Measurements from ENCODE around the gene CBR3. TPM values are rescaled to one million over a fixed set of nuclear protein-coding genes. Genes with fewer than 3 reads are reported as not detected.

The CBR3 gene
- total RNA-seq, 1 experiment from 2014 or later: 1.6 TPM

- no TSS peak for BruUV-seq (replicated peaks)
- POLR2A ChIA-PET: interaction anchor here (0.7 kb wide), 1 partner anchor 57 kb away, joined by 12 read pairs; no protein-coding TSS in a partner anchor
- CTCF ChIA-PET: interaction anchor here (0.6 to 0.8 kb wide), 2 partner anchors 30 to 54 kb away, joined by 4 read pairs; no protein-coding TSS in a partner anchor
- peak overlapping the region; percentile 69; the same call in 1 of the 2 replicates for H3K27ac ChIP-seq (ENCODE audit: low read length)
- in situ Hi-C loops (cut with HindIII; ENCODE audit: low pct_unique_long_range_greater_than_20kb, low sequenced_read_pairs) (no loop called here), intact Hi-C loops (cut with micrococcal nuclease; ENCODE audit: unreplicated experiment) (no loop called here)
- ATAC-seq: peak; percentile 66; the same call in 1 of the 2 replicates
- H3K4me3 ChIP-seq (ENCODE audit: low read depth in 2 of 2, low read length in 2 of 2): peak overlapping the region; percentile 49 to 73
- TF ChIP-seq SIN3A (IDR thresholded peaks at IDR 0.05; ENCODE audit: borderline replicate concordance, insufficient read depth, low read depth, low read length): no peak
- no peak for TF ChIP-seq TCF7L2 (IDR thresholded peaks at IDR 0.05; ENCODE audit: low read depth, low read length)
- TF ChIP-seq, protein P1, sequence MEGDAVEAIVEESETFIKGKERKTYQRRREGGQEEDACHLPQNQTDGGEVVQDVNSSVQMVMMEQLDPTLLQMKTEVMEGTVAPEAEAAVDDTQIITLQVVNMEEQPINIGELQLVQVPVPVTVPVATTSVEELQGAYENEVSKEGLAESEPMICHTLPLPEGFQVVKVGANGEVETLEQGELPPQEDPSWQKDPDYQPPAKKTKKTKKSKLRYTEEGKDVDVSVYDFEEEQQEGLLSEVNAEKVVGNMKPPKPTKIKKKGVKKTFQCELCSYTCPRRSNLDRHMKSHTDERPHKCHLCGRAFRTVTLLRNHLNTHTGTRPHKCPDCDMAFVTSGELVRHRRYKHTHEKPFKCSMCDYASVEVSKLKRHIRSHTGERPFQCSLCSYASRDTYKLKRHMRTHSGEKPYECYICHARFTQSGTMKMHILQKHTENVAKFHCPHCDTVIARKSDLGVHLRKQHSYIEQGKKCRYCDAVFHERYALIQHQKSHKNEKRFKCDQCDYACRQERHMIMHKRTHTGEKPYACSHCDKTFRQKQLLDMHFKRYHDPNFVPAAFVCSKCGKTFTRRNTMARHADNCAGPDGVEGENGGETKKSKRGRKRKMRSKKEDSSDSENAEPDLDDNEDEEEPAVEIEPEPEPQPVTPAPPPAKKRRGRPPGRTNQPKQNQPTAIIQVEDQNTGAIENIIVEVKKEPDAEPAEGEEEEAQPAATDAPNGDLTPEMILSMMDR (IDR thresholded peaks at IDR 0.05): no peak
- TF ChIP-seq POLR2AphosphoS5 (IDR thresholded peaks at IDR 0.05; ENCODE audit: low read depth, low read length): no peak
- no peak for TF ChIP-seq REST (IDR thresholded peaks at IDR 0.05; ENCODE audit: insufficient read depth in 1 of 2, low read depth in 2 of 2, low read length in 1 of 2)
- H3K27me3 ChIP-seq (ENCODE audit: control insufficient read depth, insufficient read depth, low read length): no peaks in the 10 kb centered on the region
- no peaks in the 10 kb centered on the region for H3K9me3 ChIP-seq (ENCODE audit: control insufficient read depth, insufficient read depth, low read depth, low read length)
- DNase-seq (ENCODE audit: low read depth, low spot score): no peak
- no peaks in the 10 kb centered on the region for H3K36me3 ChIP-seq (ENCODE audit: control insufficient read depth, insufficient read depth, low read length)
- peaks cover 3% of the 10 kb centered on the region for H3K4me1 ChIP-seq (ENCODE audit: control insufficient read depth, insufficient read depth, low read length)
Measured at GRCh38 chr21:36113647-36114428, 21.0 kb upstream of the CBR3 start.

DNA sequence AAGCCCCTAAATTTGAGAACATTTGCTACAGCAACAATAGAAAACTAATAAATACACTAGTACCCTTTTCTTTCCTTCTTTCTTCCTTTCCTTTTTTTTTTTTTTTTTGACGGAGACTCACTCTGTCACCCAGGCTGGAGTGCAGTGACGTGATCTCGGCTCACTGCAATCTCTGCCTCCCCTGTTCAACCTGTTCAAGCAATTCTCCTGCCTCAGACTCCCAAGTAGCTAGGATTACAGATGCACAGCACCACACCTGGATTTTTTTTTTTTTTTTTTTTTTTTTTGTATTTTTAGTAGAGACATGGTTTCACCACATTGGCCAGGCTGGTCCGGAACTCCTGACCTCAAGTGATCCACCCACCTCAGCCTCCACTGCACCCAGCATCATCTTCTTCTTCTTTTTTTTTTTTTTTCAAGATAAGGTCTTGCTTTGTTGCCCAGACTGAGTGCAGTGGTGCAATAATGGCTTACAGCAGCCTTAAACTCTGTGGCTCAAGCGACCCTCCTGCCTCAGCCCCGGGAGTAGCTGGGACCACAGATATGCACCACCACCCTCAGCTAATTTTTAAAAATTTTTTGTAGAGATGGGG lies 19.6 kb upstream of the CBR3 start:
- H3K27me3 ChIP-seq (ENCODE audit: control insufficient read depth, insufficient read depth, low read length): no peaks in the 10 kb centered on the region
- TF ChIP-seq TCF7L2 (IDR thresholded peaks at IDR 0.05; ENCODE audit: low read depth, low read length): no peak
- TF ChIP-seq REST (IDR thresholded peaks at IDR 0.05; ENCODE audit: insufficient read depth in 1 of 2, low read depth in 2 of 2, low read length in 1 of 2): no peak
- TF ChIP-seq POLR2AphosphoS5 (IDR thresholded peaks at IDR 0.05; ENCODE audit: low read depth, low read length): no peak
- TF ChIP-seq SIN3A (IDR thresholded peaks at IDR 0.05; ENCODE audit: borderline replicate concordance, insufficient read depth, low read depth, low read length): no peak
- TF ChIP-seq, protein P1 (IDR thresholded peaks at IDR 0.05): no peak
- POLR2A ChIA-PET: no interaction called here
- ATAC-seq (no peak), DNase-seq (ENCODE audit: low read depth, low spot score) (no peak)
- intact Hi-C loops (cut with micrococcal nuclease; ENCODE audit: unreplicated experiment): no loop called here
- BruUV-seq (replicated peaks): no TSS peak
- no peaks in the 10 kb centered on the region for H3K36me3 ChIP-seq (ENCODE audit: control insufficient read depth, insufficient read depth, low read length)
- no peak overlapping the region for H3K27ac ChIP-seq (ENCODE audit: low read length)
- CTCF ChIA-PET: no interaction called here
- H3K9me3 ChIP-seq (ENCODE audit: control insufficient read depth, insufficient read depth, low read depth, low read length): no peaks in the 10 kb centered on the region
- in situ Hi-C loops (cut with HindIII; ENCODE audit: low pct_unique_long_range_greater_than_20kb, low sequenced_read_pairs): no loop called here
- peaks cover 3% of the 10 kb centered on the region for H3K4me1 ChIP-seq (ENCODE audit: control insufficient read depth, insufficient read depth, low read length)
- H3K4me3 ChIP-seq (ENCODE audit: low read depth in 2 of 2, low read length in 2 of 2): no peak overlapping the region
